ENCODE data around the gene B9D2.

The B9D2 gene

DNA sequence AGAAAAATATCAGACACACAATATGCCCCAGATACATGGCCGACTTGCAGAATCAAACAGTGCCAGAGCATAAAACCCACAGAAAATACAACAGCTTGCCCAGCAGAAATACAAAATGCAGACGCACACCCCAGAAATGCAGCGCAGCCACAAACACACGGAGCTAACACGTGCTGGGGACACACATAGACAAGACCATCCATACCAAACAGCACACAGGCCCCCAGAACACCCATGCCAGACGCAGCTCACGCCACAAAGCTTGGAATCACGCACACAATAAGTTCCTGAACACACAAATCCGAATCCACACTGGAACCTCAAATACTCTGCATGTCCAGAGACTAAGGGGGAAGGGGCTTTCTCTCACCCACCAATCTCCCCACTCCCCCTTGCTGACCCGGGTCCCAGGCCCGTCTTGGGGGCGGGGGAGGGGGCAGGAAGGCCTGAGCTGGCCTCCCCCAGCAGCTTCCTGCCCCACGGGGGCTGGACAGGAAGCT lies 36.8 kb downstream of the B9D2 start:
- DNase-seq = no peak

- DNase-seq = peak; percentile 71
Measured at GRCh38 chr19:41325947-41326706, 37.8 kb downstream of the B9D2 start.

GRCh38 chr19:41325640-41325946 lies 38.4 kb downstream of the B9D2 start:
- DNase-seq = no peak

- DNase-seq = peak; percentile 36
Measured at GRCh38 chr19:41324921-41325639, 38.9 kb downstream of the B9D2 start.

DNA sequence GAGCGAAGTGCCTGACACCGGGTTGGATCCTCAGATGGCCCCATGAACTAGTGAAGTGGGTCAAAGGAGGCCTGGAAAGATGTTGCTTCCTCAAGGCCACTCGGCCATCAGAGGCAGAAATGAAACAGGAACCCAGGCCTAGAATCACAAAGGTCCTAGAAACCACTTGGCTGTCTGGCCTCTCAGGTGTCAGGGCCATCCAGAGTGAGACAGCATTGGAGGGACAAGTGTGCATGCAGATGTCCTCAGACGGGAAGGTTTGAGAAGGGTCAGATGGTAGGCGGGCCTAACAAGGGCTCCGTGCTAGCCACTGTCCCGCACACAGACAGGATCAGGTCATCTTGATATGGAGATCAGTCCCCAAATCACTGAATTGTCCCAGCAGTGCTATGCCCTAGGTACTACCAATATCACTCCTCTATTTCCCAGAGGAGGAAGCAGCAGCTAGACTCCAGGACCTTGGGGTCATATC lies 39.7 kb downstream of the B9D2 start:
- DNase-seq = no peak

- no peak for DNase-seq
Measured at GRCh38 chr19:41323430-41324125, 40.4 kb downstream of the B9D2 start.

- no peak for DNase-seq
Measured at GRCh38 chr19:41323023-41323422, 40.9 kb downstream of the B9D2 start.

DNA sequence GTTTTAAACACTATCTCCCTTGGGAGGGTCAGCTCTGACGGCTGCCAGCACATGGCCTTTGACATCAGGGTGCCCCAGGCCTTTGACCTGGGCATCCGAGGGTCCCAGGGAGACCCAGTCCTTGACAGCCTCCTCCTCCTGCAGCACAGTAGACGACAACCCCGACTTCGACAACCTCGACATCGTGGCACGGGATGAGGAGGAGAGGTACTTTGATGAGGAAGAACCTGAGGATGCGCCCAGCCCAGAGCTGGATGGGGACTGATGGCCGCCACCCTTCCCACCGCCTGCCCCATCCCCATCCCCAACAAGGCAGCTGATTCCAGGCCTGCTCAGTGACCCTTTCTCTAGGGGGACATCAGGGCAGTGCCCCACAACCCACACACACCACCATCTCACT lies 41.5 kb downstream of the B9D2 start:
- DNase-seq = no peak

DNA sequence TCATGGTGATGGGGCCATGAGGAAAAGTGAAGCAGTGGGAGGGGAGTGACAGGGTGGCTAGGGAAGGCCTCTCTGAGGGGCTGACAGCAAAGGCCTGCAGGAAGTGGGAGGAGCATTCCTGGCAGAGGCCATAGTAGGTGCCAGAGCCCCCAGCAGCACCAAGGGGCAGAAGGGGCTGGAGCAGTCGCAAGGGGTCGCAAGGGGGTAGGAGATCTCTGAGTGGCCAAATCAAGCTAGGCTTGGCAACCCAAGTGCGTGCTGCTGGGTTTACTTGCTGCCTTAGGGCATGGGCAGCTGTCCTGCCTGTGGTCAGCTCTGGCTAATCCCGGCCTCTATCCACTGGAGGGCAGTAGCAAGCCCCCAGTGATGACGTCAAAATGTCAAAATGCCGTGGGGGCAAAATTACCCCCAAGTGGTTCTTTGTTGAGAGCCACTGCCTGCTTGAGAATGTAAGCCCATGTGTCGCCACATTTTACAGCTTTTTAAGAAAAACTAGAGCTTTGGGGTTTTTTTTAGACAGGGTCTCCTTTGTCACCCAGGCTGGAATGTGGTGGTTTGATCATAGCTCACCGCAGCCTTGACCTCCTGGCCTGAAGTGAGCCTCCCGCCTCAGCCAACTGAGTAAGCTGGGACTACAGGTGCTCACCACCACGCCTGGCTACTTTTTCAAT lies 42.2 kb downstream of the B9D2 start:
- peak; percentile 54 for DNase-seq

- DNase-seq = no peak
Measured at GRCh38 chr19:41321204-41321599, 42.7 kb downstream of the B9D2 start.

DNA sequence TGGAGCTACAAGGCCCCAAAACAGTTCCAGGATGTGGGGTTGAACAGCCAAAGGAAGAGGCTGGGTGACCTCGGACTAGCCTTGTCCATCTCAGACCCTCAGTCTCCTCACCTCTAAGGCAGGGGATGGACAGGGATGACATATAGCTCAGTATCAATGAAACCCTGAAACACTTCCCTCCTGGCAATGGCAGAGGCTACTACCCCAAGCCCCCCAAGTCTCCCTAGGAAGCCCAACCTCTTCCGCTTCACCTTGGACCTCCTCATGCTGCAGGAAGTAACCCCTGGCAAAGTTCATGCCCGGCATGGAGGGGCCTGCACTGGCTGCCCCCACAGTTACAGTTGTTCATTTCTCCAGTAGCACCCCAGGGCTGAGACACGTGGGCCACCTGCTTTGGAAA lies 43.4 kb downstream of the B9D2 start:
- no peak for DNase-seq

GRCh38 chr19:41320185-41320518 lies 43.8 kb downstream of the B9D2 start:
- DNase-seq = no peak

- no peak for DNase-seq
Measured at GRCh38 chr19:41319500-41320184, 44.3 kb downstream of the B9D2 start.

GRCh38 chr19:41318696-41319499 lies 45.1 kb downstream of the B9D2 start:
- DNase-seq = no peak

- DNase-seq = no peak
Measured at GRCh38 chr19:41316306-41316920, 47.5 kb downstream of the B9D2 start.

GRCh38 chr19:41311613-41312012 lies 52.3 kb downstream of the B9D2 start:
- no peak for DNase-seq

GRCh38 chr19:41311072-41311471 lies 52.9 kb downstream of the B9D2 start:
- no peak for DNase-seq

GRCh38 chr19:41310033-41310831 lies 53.7 kb downstream of the B9D2 start, which contains the start of gene CCDC97:
CCDC97 (plus strand) TSS chr19:41310172; CDS start chr19:41310311, 139 bp downstream.
- DNase-seq = peak; percentile 89

DNA sequence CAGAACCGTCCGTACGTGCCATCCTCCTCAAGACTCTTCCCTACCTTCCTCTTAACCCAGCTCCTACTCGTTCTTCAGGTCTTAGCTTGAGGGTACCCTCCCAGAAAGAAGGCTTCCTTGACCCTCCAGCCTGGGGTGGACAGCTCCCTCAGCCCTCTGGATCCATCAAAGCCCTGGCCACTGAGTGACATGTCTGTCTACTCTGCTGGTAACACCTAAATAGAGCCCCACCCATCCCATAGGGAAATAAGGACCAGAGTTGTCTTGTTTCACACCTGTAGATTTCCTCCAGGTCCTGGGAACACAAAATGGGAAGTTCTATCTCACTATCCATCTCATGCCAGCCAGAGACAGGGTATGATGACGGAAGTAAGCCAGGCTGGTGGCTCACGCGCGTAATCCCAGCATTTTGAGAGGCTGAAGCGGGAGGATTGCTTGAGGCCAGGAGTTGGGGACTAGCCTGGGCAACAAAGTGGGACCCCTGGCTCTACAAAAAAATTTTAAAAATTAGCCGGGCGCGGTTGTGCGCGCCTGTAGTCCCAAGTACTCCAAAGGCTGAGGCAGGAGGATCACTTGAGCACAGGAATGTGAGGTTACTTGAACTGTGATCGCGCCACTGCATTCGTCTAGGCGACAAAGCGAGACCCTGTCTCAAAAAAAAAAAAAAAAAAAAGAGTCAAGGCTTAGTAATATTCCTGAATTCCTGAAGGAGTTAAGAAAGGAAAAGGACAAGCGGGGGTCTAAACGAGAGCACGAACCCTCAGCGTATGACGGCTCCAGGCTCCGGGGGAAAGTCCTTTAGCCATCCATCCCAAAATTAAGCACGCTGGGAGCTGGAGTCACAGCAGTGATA lies 54.5 kb downstream of the B9D2 start:
- DNase-seq = no peak
